H1 (cell line): ENCODE measurements around the gene GLDC. TPM values are rescaled to one million over a fixed set of nuclear protein-coding genes. Genes with fewer than 3 reads are reported as not detected.

ENCODE experiments used
- CTCF ChIA-PET: fragments of 300-600 bp; sonication (Branson Sonifier 250); formaldehyde crosslinking; loops from one replicate; lab custom pipeline; 2021; ENCODE audit not compliant: partially characterized antibody; lab: Charles Lee
- POLR2A ChIA-PET: fragments of 300-600 bp; sonication (Branson Sonifier 250); formaldehyde crosslinking; loops from one replicate; lab custom pipeline; 2021; ENCODE audit warnings: inconsistent platforms; ENCODE audit not compliant: partially characterized antibody; lab: Charles Lee
- DNase-seq, 2 experiments: peaks; one replicate each; pipeline versions ENCODE4 v3.0.0 to v3.0.0-alpha.2; 2010 to 2022; ENCODE audit warnings: low spot score in 2 of 2, low read depth in 1 of 2, mixed read lengths in 1 of 2
- FAIRE-seq: peaks from 2 replicates; lab custom pipeline; 2011; peaks lifted over from hg19 to GRCh38; lab: Jason Lieb, UNC
- H2AFZ ChIP-seq: 2 replicates; pipeline ENCODE4 v1.8.1; 2012; ENCODE audit warnings: low read length, inconsistent platforms
- H2AK5ac ChIP-seq: 2 replicates; pipeline ENCODE4 v1.6.1; 2013; ENCODE audit warnings: low read depth, low read length
- H2BK120ac ChIP-seq: replicated peaks from 2 replicates; pipeline ENCODE3; 2013; ENCODE audit warnings: low read depth, low read length, inconsistent platforms
- H2BK12ac ChIP-seq: 2 replicates; pipeline ENCODE4 v1.6.1; 2013; ENCODE audit warnings: low read depth, low read length
- H2BK15ac ChIP-seq: 2 replicates; pipeline ENCODE4 v1.6.1; 2013; ENCODE audit warnings: low read length
- H2BK20ac ChIP-seq: 2 replicates; pipeline ENCODE4 v1.6.1; 2013; ENCODE audit warnings: low read length
- H2BK5ac ChIP-seq: 2 replicates; pipeline ENCODE4 v1.6.1; 2013; ENCODE audit warnings: low read depth, low read length
- H3K14ac ChIP-seq: 2 replicates; pipeline ENCODE4 v1.6.1; 2013; ENCODE audit warnings: inconsistent platforms; ENCODE audit not compliant: insufficient read length
- H3K18ac ChIP-seq: 2 replicates; pipeline ENCODE4 v1.6.1; 2013; ENCODE audit warnings: low read length; ENCODE audit errors: extremely low read depth
- H3K23ac ChIP-seq: 2 replicates; pipeline ENCODE4 v1.6.1; 2013; ENCODE audit warnings: inconsistent platforms; ENCODE audit not compliant: insufficient read length
- H3K23me2 ChIP-seq: 2 replicates; pipeline ENCODE4 v1.6.1; 2013; ENCODE audit warnings: low read depth, low read length
- H3K27ac ChIP-seq: 2 replicates; pipeline ENCODE4 v1.6.1; 2011; ENCODE audit warnings: low read depth, low read length, inconsistent platforms
- H3K27me3 ChIP-seq, 4 experiments: replicated peaks in 1 of 4; 1 replicate in 1 of 4; 2 replicates in 3 of 4; pipeline versions ENCODE4 v1.6.1 to v1.8.1; 2011 to 2013; ENCODE audit warnings: low read length in 3 of 4, mild to moderate bottlenecking in 3 of 4, inconsistent platforms in 2 of 4, mixed read lengths in 2 of 4, moderate library complexity in 1 of 4; ENCODE audit not compliant: control insufficient read depth in 3 of 4, insufficient read depth in 3 of 4; ENCODE audit errors: extremely low read depth in 1 of 4
- H3K36me3 ChIP-seq, 4 experiments: 2 replicates each; pipeline versions ENCODE4 v1.6.1 to v1.8.1; 2011 to 2013; ENCODE audit warnings: mild to moderate bottlenecking in 4 of 4, low read length in 3 of 4, moderate library complexity in 2 of 4, control low read depth in 1 of 4, inconsistent platforms in 1 of 4; ENCODE audit not compliant: insufficient read depth in 4 of 4, control insufficient read depth in 2 of 4
- H3K4ac ChIP-seq: replicated peaks from 2 replicates; pipeline ENCODE3; 2013; ENCODE audit warnings: low read length, low read depth, mixed read lengths, inconsistent platforms; ENCODE audit not compliant: insufficient read length
- H3K4me1 ChIP-seq, 4 experiments: replicated peaks in 1 of 4; 1 replicate in 1 of 4; 2 replicates in 3 of 4; pipeline versions ENCODE4 v1.6.1 to v1.8.1; 2011 to 2013; ENCODE audit warnings: low read length in 3 of 4, inconsistent platforms in 2 of 4, mixed read lengths in 1 of 4; ENCODE audit not compliant: insufficient read depth in 4 of 4, control insufficient read depth in 3 of 4
- H3K4me2 ChIP-seq, 2 experiments: 2 replicates each; pipeline versions ENCODE4 v1.6.1 to v1.8.1; 2011 to 2013; ENCODE audit warnings: low read depth in 2 of 2, low read length in 2 of 2, control low read depth in 1 of 2, inconsistent platforms in 1 of 2, mild to moderate bottlenecking in 1 of 2; ENCODE audit not compliant: insufficient read depth in 1 of 2
- H3K4me3 ChIP-seq, 4 experiments: fragments of 200-600, 300-600 bp in 1 of 4; sonication (generic), shearing (Covaris generic), sonication (Bioruptor Twin) in 1 of 4; 2 replicates each; pipeline versions ENCODE4 v1.5.1 to v1.8.1; 2011 to 2016; ENCODE audit warnings: low read length in 4 of 4, low read depth in 3 of 4, control low read depth in 2 of 4, inconsistent platforms in 2 of 4, mild to moderate bottlenecking in 2 of 4, mixed read lengths in 1 of 4, moderate library complexity in 1 of 4; ENCODE audit not compliant: insufficient read depth in 2 of 4; ENCODE audit errors: extremely low read depth in 1 of 4
- H3K56ac ChIP-seq: replicated peaks from 2 replicates; pipeline ENCODE3; 2013; ENCODE audit warnings: low read depth, mild to moderate bottlenecking, mixed read lengths, low read length, inconsistent platforms; ENCODE audit not compliant: insufficient read length
- H3K79me1 ChIP-seq: 2 replicates; pipeline ENCODE4 v1.6.1; 2013; ENCODE audit warnings: low read depth, low read length, control low read depth
- H3K79me2 ChIP-seq, 2 experiments: 2 replicates each; pipeline versions ENCODE4 v1.6.1 to v1.8.1; 2012 to 2013; ENCODE audit warnings: low read length in 2 of 2, mild to moderate bottlenecking in 2 of 2, inconsistent platforms in 1 of 2; ENCODE audit not compliant: insufficient read depth in 2 of 2, control insufficient read depth in 1 of 2
- H3K9ac ChIP-seq, 4 experiments: replicated peaks in 1 of 4; 1 replicate in 1 of 4; 2 replicates in 3 of 4; pipeline versions ENCODE4 v1.6.1 to v1.8.1; 2011 to 2013; ENCODE audit warnings: low read depth in 3 of 4, low read length in 3 of 4, control low read depth in 2 of 4, mild to moderate bottlenecking in 2 of 4, moderate library complexity in 2 of 4, inconsistent platforms in 1 of 4; ENCODE audit errors: extremely low read depth in 1 of 4
- H3K9me3 ChIP-seq, 2 experiments: 2 replicates each; pipeline versions ENCODE4 v1.6.1 to v1.8.1; 2012 to 2013; ENCODE audit warnings: mild to moderate bottlenecking in 2 of 2, moderate library complexity in 2 of 2, control low read depth in 1 of 2, inconsistent platforms in 1 of 2, low read depth in 1 of 2, low read length in 1 of 2, mixed read lengths in 1 of 2; ENCODE audit not compliant: insufficient read depth in 2 of 2
- H4K20me1 ChIP-seq, 2 experiments: replicated peaks in 1 of 2; 2 replicates each; pipeline versions ENCODE3 to v1.8.1; 2011 to 2013; ENCODE audit warnings: inconsistent platforms in 2 of 2, low read length in 2 of 2, mild to moderate bottlenecking in 1 of 2; ENCODE audit not compliant: insufficient read depth in 2 of 2, control insufficient read depth in 1 of 2
- H4K5ac ChIP-seq: 2 replicates; pipeline ENCODE4 v1.6.1; 2013; ENCODE audit warnings: low read length, low read depth, mixed read lengths, inconsistent platforms; ENCODE audit not compliant: insufficient read length
- H4K8ac ChIP-seq: 2 replicates; pipeline ENCODE4 v1.8.0; 2013; ENCODE audit warnings: mild to moderate bottlenecking, moderate library complexity, low read length, inconsistent platforms; ENCODE audit not compliant: insufficient read depth; ENCODE audit errors: extremely low read depth
- H4K91ac ChIP-seq: replicated peaks from 2 replicates; pipeline ENCODE3; 2013; ENCODE audit warnings: low read length, mixed read lengths, inconsistent platforms; ENCODE audit not compliant: insufficient read length
- CBX8 ChIP-seq: fragments of 300-800, 300-1000 bp; sonication (generic); IDR thresholded peaks from 2 replicates; pipeline ENCODE4 v1.7.1; 2016; ENCODE audit warnings: low read depth, low read length, borderline replicate concordance
- EZH2 ChIP-seq: fragments of 200-600 bp; sonication (generic); IDR thresholded peaks from 2 replicates; pipeline ENCODE4 v1.7.1; 2012; ENCODE audit warnings: low read depth, mild to moderate bottlenecking, moderate library complexity, low read length, inconsistent platforms; ENCODE audit not compliant: severe bottlenecking
- MAFK ChIP-seq: IDR thresholded peaks from 2 replicates; pipeline ENCODE4 v1.6.1; 2012; ENCODE audit warnings: low read depth, mild to moderate bottlenecking, improper control_type of control experiment, low read length
- POLR2AphosphoS5 ChIP-seq: IDR thresholded peaks from 2 replicates; pipeline ENCODE4 v1.6.1; 2011; ENCODE audit warnings: low read depth, low read length
- SP4 ChIP-seq: IDR thresholded peaks from 2 replicates; pipeline ENCODE4 v1.6.1; 2012; ENCODE audit warnings: low read length, inconsistent platforms
- WGBS, 2 experiments: shearing (Covaris generic) in 1 of 2; methylation state at CpG; one replicate each; pipeline versions ENCODE4 v1.1.6 to v1.1.7; 2013 to 2015; ENCODE audit warnings: low lambda C conversion rate in 2 of 2, mixed read lengths in 2 of 2, inconsistent platforms in 1 of 2, low coverage in 1 of 2, missing lambda C conversion rate in 1 of 2; ENCODE audit not compliant: insufficient replicate concordance in 2 of 2, insufficient coverage in 1 of 2, insufficient read length in 1 of 2; ENCODE audit errors: extremely low coverage in 1 of 2, missing lambda C conversion rate in 1 of 2; 5-methylcytosine and 5-hydroxymethylcytosine counted together
- polyA plus RNA-seq, 7 experiments: library from polyadenylated mRNA; depleted of rRNA in 3 of 7; stranded (reverse) in 5 of 7; unstranded in 2 of 7; fragments of >200 nt in 5 of 7; fragments of 200-250 nt in 2 of 7; gene quantifications; 1 replicate in 5 of 7; 2 replicates in 1 of 7; 4 replicates in 1 of 7; pipeline versions ENCODE4 v1.2.1 to v1.2.3, GENCODE V29; 2011 to 2013; ENCODE audit warnings: missing spikeins in 2 of 7, mixed read lengths in 2 of 7
- total RNA-seq: library from RNA; stranded (reverse); fragmentation: NEBNext Ultra II Directional; extraction: Animal tissue kit (Norgen Biotek cat#: 25700); gene quantifications from 2 replicates; pipeline ENCODE4 v1.2.1, GENCODE V29; 2021

The GLDC gene
- total and polyA plus RNA-seq, 2 of the 8 experiments (the other 6 are each of a cell fraction or from before 2014, with no cell fraction given): 48.8 to 101 TPM

DNA sequence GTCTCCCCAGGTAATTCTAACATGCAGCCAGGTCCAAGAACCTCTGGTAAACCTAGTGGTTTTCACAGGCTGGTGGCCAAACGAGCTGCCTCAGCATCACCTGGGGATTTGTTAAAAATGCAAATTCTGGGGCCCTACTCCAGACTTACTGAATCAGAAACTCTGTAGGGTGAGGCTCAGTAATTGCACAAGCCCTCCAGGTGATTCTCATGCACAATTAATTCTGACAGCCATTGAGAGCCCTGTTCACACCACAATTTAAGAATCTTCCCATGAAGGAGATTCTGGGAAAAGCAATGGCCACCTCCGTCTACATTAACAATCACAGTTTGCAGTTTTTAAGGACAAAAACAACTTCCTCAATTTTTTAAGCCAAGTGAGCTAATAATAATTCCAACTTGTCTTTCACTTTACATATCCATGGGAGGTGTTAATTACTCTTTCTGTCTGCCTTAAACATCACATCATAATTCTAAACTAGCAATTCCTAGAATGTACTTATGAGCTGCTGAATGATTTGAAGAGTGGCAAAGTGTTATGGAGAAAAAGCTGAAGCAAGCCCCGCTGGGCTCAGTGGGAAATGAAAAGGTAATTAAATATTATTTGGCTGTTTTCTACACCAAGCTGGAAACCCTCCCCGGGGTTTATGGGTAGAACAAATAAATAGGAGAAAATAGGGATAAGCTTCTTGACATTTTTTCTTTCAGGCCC is 70.0 kb downstream of the GLDC start:
- Histone ChIP-seq H4K91ac (no peak overlapping the region), H3K18ac (no peak overlapping the region), H2BK120ac (no peak overlapping the region), H4K5ac (no peak overlapping the region), H4K8ac (no peak overlapping the region), H3K4me1 (no peaks in the 10 kb centered on the region), H3K79me2 (no peaks in the 10 kb centered on the region), H3K14ac (no peak overlapping the region), H3K9ac (no peak overlapping the region), H3K23ac (no peak overlapping the region), H2BK20ac (no peak overlapping the region), H3K9me3 (no peaks in the 10 kb centered on the region), H2BK15ac (no peak overlapping the region), H3K27me3 (no peaks in the 10 kb centered on the region), H3K23me2 (no peaks in the 10 kb centered on the region), H3K79me1 (no peaks in the 10 kb centered on the region), H2AK5ac (no peak overlapping the region), H2AFZ (no peak overlapping the region), H3K56ac (no peak overlapping the region), H3K27ac (no peak overlapping the region), H2BK12ac (no peak overlapping the region), H3K4ac (no peak overlapping the region), H3K36me3 (no peaks in the 10 kb centered on the region; a peak in 1 of 8 replicates), H3K4me3 (no peak overlapping the region), H4K20me1 (no peaks in the 10 kb centered on the region), H2BK5ac (no peak overlapping the region), H3K4me2 (no peak overlapping the region)
- DNase-seq: no peak
- ChIA-PET POLR2A (interaction anchor here (0.6 to 1.1 kb wide), 5 partner anchors 14 to 224 kb away, joined by 3 to 5 read pairs (median 3); no protein-coding TSS in a partner anchor), CTCF (interaction anchor here (0.9 to 2.6 kb wide), 3 partner anchors 9 to 164 kb away, joined by 3 to 20 read pairs (median 3); no protein-coding TSS in a partner anchor)
- WGBS, 2 experiments: 84% methylated on average over 4 of the region's 4 CpGs; no CpG with 5 or more reads in 1 of the 2 experiments
- no peak for FAIRE-seq
- no peak for TF ChIP-seq MAFK
- no peak for TF ChIP-seq POLR2AphosphoS5
- no peak for TF ChIP-seq CBX8
- TF ChIP-seq EZH2: no peak
- TF ChIP-seq SP4: no peak
